Stimulated activated CD8-positive, alpha-beta memory T cell treated with anti-CD3 and anti-CD28 coated beads, Interleukin-7, amount 100 ng/mL, for 1 hour (primary cell): ENCODE measurements around the gene RAD51B.

Source experiments
- DNase-seq, 2 donors: peaks; one replicate each; pipeline ENCODE4 v3.0.0-alpha.2; 2020; ENCODE audit warnings: low read depth in 2 of 2

Gene RAD51B

DNA sequence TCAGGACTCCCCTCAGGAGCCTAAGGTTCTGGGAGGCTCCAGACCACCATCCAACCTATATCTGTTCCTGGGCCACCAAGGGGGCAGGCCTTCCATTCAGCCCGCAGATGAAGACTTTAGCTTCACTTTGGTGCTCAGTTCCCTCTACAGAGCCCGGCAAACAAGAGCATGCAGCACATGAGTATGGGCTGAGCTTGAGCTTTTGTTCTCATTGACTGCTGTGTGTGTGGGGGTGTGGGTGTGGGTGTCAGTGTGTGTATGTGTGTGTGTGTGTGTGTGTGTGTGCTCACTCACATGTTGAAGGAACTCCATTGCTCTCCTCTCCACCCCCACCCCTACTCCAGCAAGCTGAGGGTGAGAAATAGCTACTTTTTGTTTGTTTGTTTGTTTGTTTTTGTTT is 754.1 kb downstream of the RAD51B start:
- DNase-seq = no peak

GRCh38 chr14:68574461-68574860 is 754.9 kb downstream of the RAD51B start:
- DNase-seq = no peak

DNA sequence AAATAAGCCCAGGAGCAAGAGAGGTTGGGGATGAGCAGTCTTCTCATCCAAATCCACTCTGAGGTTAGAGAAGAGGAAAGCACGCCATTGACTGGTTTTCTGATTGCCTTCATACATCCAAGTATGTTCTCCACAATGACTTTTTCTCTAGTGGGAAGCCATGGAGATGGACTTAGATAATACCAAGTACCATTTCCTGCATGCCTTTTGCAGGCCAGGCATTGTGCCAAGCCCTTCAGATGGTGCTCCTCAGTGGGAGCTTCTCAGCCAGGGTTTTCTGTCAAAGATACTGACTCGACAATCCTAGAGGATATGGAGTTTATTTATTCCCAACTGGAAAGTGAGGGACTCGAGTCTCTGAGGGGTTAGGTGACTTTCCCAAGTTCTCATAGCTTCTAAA is 755.3 kb downstream of the RAD51B start:
- DNase-seq = no peak

- DNase-seq = no peak
Observed at GRCh38 chr14:68575426-68575825, 755.8 kb downstream of the RAD51B start.

- no peak for DNase-seq
Observed at GRCh38 chr14:68576031-68576430, 756.5 kb downstream of the RAD51B start.

- no peak for DNase-seq
Observed at GRCh38 chr14:68576496-68577244, 757.1 kb downstream of the RAD51B start.

DNA sequence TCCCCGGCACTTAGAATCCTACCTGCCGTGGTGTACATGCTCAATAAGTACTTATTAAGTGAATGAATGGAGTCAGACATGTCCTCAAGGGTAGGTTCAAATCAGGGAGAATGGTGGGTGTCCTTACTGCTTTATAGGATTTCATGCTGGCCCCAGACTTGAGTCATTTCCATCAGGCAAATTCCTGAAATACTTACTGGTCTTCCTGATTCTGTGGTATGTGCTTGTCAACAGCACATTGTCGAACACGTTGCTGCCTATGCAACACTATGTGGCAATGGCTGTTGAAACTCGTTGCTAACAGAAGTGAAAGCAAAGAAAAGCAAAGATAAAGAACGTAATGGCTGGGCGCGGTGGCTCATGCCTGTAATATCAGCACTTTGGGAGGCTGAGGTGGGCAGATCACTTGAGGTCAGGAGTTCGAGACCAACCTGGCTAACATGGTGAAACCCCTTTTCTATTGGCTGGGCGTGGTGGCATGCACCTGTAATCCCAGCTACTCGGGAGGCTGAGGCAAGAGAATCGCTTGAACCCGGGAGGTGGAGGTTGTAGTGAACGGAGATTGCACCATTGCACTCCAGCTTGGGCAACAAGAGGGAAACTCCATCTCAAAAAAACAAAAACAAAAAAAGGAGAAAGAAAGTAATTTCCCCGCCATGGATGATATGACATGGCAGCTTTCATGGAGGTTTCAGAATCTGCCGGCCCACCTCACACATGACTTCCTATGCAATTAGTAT is 758.4 kb downstream of the RAD51B start:
- no peak for DNase-seq

DNA sequence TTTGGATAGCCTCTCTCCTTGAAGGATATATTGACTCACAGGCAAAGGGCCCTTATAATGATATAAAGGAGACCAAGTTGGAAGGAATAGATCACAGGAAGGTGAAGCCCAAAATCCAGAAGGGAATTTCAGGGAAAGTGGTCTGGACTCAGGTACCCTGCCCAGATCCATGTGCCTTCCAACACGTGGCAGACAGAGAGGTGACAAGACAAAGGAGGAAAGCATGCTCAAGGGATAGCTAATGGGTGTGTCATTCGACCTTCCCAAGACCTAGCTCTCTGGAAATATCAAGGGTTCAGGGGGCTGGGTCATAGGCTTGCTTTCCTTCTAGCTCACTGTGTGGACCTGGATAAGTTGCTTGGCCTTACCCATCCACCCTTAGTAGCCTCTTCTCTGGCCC is 759.0 kb downstream of the RAD51B start:
- DNase-seq = no peak

- DNase-seq = no peak
Observed at GRCh38 chr14:68580096-68580645, 760.6 kb downstream of the RAD51B start.

- no peak for DNase-seq
Observed at GRCh38 chr14:68580671-68581070, 761.1 kb downstream of the RAD51B start.

DNA sequence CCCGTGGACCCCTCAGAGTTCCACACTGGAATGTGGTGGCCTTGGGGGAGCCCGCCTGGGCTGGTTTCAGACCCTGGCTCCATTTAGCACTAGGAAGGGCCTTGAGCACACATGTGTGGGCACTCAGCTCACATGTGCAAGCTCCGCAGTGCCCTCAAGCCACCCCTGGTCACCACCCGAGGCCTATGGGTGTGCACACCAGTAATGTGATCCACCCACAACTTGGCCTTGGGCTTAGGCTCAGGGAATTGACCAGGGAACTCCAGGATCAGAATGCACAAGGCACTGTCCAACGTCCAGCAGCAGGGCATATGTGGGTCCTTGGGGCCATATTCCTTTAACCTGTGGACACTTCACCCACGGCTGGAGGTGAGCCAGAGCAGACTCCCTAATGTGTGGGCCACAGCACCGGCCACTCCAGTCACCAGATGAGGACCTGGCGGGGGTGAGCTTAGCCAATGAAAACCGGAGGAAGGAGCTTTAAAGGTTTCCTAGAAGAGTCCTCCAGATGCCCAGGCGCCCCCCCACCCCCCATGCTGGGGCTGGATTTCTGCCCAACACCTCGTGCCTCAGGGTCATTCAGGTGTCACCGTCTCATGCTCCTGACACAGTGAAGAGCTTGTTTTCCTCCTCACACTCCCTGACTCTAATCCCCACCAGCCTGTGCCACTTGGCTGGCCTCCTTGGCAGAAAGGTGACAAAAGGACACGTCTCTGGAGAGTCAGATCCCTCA is 764.1 kb downstream of the RAD51B start:
- DNase-seq = no peak

- no peak for DNase-seq
Observed at GRCh38 chr14:68584786-68585185, 765.2 kb downstream of the RAD51B start.

DNA sequence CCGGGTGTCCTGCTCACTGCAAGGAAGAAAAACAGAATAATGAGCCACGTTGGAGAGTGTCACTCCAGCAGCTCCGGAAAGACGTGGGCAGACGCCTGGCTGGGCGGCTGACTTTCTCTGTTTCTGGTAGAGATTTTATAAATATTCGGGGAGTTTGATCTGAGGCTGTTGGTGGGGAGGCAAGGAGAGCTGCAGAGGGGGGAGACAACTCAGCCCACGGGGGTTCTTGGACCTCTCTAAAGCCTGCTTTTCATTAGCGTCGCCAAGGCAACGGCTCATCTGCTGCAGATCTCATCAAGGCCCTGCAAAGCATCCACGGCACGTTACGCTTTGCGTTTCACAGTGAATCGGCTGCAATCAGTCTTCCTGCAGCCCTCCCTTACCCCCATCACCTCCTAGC is 766.1 kb downstream of the RAD51B start:
- no peak for DNase-seq

DNA sequence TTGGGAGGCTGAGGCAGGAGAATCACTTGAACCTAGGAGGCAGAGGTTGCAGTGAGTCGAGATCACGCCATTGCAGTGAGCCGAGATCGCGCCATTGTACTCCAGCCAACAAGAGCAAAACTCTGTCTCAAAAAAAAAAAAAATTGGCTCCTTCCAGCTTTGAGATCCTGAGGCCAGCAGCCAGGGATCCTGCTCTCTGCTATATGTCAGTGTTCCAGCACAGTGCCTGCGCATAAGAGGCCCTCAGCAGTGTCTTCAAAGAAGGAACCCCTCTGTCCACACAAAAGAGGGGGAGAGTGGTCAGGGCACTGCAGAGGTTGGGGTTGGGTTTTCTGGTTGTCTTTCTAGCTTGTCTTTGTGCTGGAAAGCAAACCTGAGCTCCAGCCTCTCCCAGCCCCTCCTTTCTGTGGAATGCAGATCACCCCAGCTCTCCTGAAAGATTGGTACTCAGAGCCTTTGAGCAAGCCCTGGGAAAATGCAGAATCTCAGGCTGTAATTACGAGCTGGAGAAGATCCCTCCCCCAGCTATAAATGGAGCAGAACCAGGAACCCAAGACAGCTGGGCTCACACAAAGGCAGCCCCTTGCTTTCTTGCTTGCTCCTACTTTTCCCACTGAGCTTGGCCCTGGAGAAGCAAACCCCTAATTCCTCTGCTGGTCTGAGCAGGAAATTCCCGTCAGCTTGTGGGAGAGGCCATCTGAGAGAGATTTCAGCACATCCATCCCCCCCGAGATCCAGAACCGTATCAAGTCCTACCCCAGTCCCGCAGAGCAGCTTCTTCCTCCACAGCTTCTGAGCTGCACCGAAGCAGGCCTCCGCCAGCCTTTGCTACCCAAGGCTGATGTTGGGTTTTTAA is 767.5 kb downstream of the RAD51B start:
- no peak for DNase-seq

DNA sequence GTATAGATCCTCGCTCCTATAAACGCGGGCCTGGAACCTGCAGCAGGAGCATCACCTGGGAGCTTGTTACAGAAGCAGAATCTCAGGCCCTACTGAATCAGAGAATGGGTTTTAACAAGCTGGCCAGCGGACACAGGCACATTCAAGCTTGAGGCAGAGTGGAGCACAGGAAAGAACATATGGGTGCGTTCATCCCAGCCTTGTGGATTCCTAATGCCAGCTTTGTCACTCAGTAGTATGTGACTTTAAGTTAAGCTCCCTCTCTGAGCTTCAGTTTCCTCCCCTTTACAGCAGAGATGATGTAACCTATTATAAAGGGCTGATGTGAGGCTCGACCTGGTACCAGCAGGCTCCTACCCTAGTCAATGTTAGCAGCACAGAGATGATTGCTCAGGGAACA is 768.4 kb downstream of the RAD51B start:
- no peak for DNase-seq

DNA sequence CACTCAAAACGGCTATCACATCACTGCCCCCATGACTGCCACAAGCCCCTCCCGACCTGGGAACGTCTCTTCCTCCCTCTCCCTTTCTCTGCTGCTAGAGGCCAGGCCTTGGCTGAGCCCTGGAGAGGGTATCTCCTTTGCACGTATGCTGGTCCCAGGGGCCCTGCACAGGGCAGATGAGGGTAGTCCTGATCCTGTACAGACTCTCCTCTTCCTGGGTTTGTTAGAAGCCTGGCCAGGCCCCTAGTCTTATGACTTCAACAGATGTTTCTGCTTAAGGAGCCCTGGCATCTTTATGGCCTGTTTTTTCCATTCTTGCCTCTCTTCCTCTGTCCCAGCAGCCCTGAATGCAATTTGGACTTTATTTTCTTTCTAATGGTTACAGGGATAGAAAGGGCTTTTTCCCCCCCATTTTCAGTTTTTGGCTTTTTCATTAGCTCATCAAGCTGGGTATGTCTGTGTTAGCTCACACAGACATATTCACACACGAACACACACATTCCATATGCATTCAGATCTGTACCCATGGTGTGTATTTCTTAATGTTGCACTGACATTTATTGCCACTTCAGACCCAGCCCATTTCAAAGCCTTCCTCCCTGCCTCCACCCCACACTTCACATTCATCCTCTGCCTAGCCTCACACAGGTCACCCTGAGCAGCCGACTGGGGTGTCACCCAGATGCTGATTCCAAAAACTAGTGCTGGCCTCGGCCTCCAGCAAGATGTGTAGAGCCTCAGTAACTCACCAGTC is 770.0 kb downstream of the RAD51B start:
- no peak for DNase-seq

DNA sequence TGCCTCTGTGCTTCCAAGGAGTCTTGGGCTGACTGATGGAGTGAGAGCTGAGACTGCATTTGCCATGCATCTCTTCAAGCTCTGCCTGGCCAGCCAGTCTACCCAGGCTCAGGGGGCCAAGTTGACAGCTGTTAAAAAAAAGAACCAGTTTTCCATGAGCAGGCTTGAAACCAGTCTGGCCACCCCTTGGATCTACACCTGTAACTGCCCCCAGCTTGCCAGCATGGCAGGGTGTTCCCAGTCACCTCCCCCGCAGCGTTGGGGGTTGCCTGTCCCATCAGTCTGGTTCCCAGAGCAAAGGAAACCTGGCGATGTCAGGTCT is 770.6 kb downstream of the RAD51B start:
- no peak for DNase-seq

DNA sequence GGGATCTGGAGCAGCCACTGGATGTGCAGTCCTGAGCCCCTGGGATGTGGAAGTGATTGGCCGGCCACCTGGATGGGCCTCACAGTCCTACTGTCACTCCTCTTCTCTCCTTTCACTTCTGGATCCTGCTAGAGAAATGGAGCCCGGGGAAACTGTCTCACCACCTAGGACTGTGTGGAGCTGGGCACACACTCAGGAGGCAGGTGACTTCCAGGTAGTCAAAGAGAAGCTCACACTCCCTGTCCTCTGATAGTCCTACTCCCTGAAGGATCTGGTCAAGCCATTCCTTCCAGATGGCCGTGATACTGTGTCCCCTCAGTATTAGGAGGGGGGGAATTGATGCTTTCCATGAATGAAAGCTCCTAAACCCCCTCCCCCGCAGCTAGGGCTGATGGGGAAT is 772.2 kb downstream of the RAD51B start:
- no peak for DNase-seq

- DNase-seq = no peak
Observed at GRCh38 chr14:68592948-68593556, 773.5 kb downstream of the RAD51B start.

- DNase-seq = no peak
Observed at GRCh38 chr14:68593806-68594536, 774.4 kb downstream of the RAD51B start.
